Activated T-cell treated with anti-CD3 and anti-CD28 coated beads, Interleukin-2, amount 50 U/mL, for 1 hour (primary cell): ENCODE results near the gene GPC6.
"Not testable (repeated sequence)": the region's sequence is repeated elsewhere in the genome, so short reads cannot be mapped to it uniquely, and the experiment has no call there.

Experiments
- DNase-seq: peaks from one replicate; pipeline ENCODE4 v3.0.0-alpha.2; 2020

The GPC6 gene

DNA sequence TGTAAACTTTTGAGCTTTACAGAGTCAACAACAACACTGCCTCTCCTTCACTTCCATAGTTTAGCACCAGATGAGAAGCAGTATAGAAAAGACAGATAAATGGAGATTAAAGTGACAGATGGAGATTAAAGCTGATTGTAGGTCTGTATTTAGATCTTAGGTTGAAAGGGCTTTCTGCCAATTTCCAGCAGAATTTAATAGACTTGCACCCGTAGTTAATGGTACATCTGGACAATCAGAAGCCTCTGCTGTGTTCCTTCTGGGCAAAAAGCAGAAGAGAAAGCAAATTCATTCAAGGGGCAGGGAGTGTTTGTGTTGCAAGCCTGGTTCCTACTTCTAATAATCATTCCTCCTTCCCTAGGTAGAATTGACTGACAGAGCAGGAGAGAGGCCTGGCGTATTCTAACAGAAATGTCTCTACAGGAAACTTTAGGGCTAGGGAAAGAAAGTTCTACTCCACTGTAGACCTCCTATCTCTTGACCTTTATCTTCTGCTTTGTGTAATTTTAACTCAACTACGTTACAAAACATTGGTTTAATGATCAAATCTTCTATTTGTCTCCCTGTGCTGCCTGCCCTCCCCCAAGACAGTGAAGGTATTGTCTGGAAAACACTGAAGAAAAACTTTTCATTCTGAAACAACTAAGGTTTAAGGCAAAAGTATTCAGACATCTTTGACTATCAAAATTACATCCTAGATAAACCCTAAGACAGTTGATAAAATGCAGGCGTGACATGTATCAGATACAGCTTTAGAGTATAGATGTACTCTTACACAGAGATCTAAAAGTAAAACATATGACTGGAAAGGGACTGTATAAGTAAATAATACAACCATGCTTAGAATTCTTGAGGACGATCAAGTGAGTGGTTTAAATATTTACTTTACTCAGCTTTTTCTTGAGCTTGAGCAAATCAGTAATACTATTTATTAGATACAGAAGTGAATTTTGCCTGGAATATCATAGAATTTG is 44.4 kb downstream of the GPC6 start:
- DNase-seq = no peak

- no peak for DNase-seq
Measured at GRCh38 chr13:93279982-93280381, 53.4 kb downstream of the GPC6 start.

GRCh38 chr13:93280688-93281087 is 54.1 kb downstream of the GPC6 start:
- no peak for DNase-seq

- DNase-seq = no peak
Measured at GRCh38 chr13:93283255-93283654, 56.6 kb downstream of the GPC6 start.

- DNase-seq = no peak
Measured at GRCh38 chr13:93284064-93284463, 57.5 kb downstream of the GPC6 start.

GRCh38 chr13:93286047-93286446 is 59.4 kb downstream of the GPC6 start:
- DNase-seq = no peak

GRCh38 chr13:93289053-93289452 is 62.4 kb downstream of the GPC6 start:
- no peak for DNase-seq

DNA sequence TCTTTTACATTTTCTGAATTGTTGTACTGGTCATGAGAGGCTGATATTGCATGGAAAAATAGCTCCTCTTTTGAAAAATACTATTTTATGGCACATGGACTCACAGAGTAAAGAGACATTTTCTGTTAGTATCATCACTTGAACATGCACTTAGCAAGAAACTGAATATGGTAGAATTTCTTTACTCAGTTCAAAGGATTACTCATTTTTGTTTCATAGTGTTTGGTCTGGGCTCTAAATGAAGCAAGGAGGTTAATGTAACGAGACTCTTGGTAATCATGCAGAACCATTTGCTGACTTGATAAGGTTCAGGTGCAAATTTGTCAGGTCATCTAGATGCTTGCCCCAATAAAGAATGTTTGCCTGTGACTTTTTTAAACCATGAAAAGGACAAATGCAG is 63.2 kb downstream of the GPC6 start:
- no peak for DNase-seq

- no peak for DNase-seq
Measured at GRCh38 chr13:93290503-93290902, 63.9 kb downstream of the GPC6 start.

DNA sequence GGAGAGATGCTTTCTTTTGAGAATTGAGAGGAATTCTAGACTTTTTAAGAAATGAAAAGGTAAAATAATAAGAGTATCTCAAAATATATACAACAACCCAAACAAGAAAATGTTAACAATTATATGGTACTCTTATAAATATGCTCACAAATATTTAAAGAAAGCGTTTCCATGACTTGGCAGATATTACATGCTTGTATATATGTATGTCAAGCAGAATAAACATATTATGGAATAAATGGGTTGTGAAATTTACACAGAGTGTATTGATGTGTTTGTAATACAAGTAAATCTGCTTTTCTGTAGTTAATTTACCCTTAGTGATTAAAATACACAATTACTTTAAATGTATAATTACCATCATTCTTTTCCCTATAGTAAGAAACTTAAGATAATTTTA is 65.8 kb downstream of the GPC6 start:
- no peak for DNase-seq

DNA sequence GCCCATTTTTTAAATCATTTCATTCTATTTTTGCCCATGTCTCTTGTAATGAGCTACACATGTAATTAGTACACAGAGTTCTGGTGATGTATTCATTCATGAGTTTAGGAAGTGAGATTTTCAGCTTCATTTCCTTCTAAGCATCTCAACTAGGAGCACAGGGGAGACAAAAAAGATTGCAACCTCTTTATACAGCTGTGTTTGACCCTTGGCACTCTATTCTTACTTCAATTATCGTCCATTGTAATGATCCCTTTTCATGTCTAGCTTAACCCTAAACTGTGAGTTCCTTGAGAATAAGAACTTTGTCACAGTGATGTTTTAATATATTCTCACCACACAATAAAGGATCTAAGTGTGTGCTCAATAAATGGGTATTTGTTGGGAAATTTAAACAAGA is 67.1 kb downstream of the GPC6 start:
- DNase-seq = no peak

GRCh38 chr13:93296584-93296983 is 70.0 kb downstream of the GPC6 start:
- DNase-seq = no peak

DNA sequence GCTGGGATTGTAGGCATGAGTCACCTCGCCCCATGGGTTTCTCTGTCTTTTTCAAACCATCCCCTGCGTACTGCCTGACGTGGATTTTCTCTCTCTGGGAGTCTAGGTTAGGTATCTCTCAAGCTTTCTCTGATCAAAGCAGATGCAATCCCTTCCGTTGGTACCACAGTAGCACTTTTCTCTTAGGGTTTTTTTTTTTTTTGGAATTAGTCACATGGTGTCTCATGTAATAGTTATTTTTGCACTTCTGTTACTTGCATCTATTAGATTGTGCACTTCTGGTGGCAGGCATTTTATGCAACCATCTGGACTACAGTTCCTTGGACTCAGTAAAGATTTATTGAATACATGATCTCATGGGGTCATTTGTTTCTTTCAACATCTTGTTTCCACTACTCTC is 72.1 kb downstream of the GPC6 start:
- DNase-seq = no peak

DNA sequence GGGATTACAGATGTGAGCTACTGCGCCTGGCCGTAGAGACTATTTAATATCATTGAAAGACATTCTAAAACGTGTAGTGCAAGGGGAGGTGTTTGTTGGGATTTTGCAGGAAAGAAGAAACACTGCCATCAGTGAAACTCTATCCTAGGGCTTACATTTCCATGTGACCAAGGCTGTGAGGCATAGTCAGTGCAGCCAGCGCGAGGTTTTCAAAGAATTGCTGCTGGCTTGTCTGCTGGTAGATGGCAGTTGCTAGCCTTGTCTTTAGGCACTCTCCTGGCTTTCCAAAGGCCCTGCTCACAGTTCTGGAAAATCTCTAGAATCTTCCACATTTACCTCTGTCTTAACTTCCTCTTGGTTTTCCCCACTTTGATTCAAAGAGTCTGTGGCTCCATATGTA is 77.5 kb downstream of the GPC6 start:
- DNase-seq = no peak

DNA sequence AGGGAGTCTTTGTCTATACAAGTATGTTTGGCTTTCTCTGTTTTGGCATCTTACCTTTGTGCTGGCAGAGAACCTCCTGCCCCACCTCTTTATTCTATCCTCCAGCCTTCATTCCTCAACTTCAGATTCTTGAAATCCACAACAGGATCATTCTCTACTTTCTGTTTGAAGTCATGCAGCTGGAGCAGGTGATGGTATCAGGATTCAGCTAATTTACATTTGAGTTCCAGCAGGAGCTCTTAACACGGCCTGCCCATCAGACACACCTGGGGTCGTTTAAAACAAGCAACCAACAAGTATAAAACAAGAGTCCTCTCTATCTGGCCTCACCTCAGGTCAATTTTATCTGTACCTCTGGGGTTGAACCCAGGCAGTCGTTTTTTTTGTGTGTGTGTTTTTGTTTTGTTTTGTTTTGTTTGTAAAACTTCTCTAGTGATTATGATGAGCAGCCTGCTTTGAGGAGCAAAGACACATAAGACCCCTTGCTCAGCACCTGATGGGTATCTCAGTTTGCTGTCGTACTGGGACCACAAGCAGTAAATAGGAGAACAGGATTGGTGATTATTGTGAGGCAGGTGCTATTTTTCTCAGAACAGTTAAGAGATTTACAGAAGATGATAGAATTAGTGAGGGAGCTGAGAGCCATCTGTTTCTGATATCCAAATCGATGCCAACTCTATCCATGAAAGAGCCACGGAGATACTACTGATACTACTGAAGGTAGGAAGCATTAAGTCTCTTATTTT is 78.4 kb downstream of the GPC6 start:
- DNase-seq = no peak

DNA sequence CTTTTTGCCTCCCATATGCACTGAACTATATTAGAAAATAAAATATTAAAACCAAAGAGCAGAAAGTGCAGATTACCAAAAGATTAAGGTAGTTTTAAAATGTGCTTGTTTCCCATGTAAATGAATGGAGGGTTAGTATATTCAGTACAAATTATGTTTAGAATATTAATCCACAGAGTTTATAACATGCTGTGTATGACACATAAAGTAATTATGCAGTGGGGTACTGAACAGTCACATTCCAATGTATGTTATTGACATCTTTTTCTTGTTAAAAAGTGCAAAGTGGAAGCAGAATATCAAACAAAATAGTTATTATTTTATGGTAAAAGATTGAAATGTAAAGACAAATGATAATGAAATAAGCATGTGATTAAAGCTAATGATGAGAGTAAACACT is 79.3 kb downstream of the GPC6 start:
- no peak for DNase-seq

GRCh38 chr13:93307136-93307535 is 80.5 kb downstream of the GPC6 start:
- DNase-seq = no peak

DNA sequence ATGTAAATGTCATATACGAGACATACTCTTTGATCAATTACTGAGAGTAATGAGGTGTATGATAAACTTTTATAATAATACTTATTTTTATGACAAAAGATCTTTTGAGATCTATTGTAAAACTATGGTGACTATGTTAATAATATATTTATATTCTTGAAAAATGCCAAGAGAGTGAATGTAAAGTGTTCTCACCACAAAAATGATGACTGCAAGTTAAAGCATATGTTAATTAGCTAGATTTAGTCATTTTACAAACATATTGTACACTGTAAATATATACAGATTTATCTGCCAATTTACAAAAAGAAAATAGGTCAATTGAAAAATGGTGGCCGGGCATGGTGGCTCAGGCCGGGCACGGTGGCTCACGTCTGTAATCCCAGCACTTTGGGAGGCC is 81.0 kb downstream of the GPC6 start:
- DNase-seq = no peak

GRCh38 chr13:93309886-93310523 is 83.4 kb downstream of the GPC6 start:
- DNase-seq = no peak

DNA sequence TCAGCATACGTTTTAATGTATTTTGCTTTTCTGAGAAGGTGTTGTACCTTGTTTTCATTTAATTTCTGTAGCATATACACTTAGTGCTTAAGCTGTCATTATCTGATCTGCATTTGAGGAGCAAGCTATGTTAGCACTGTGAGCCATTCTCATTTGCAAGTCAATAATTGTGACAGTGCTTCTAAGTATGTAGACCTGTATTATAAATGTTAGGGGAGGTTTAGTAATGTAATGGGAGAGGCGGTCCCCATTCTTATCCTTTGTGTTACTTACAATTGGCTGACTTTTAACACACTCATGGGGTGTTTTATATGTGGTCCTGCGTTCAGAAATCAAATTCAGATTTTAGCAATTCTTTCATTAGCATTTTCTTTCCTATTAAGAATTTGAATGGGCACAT is 90.2 kb downstream of the GPC6 start:
- DNase-seq = no peak

DNA sequence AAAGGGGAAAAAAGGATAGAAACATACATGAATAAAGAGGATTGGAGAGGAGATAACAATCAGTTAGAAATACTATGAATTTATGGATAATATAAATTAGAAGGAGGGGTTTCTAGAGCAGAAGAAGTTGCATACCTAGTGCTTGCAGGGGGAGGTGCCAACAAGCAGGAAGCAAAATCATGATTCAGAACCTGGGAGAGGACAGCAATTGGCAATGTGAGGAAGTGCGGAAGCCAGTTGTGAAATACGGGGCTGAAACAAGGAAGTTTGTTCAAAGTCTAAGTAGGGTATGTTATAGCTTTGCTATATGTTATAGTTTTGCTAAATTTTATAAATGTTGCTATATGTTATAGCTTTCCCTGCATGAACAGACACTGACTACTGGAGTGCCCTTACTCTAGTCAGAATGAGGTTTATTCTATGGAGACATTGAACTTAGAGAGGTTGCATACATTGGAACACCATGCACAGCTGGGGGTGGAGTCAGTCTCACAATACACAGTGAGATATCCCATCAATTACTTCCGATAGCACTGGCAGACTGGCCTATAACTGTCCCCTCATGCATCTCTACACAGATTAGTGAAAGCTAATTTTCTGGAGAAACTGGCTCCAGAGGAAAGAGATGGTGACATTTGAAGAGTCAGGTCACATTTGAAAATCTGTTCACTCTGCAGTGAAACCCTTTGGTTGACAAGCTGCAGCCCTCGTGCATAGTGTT is 92.1 kb downstream of the GPC6 start:
- no peak for DNase-seq

- no peak for DNase-seq
Measured at GRCh38 chr13:93320942-93321341, 94.3 kb downstream of the GPC6 start.

DNA sequence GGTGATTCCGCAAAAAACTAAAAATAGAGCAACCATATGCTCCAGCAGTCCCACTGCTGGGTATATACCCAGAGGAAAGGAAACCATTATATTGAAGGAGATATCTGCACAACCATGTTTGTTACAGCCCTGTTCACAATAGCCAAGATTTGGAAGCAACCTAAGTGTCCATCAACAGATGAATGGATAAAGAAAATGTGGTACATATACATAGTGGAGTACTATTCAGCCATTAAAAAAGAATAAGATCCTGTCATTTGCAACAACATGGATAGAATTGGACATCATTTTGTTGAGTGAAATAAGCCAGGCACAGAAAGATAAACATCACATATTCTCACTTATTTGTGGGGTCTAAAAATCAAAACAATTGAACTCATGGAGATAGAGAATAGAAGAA is 97.3 kb downstream of the GPC6 start:
- not testable (repeated sequence) for DNase-seq
